Hypothalamus (tissue), 51 donors: ENCODE measurements around the gene TRMT1.
A peak's percentile ranks its signal among the peaks of the same experiment; 100 is the strongest.

Experiments used
- DNase-seq, 51 donors: peaks; one replicate each; lab custom pipeline; 2025; lab: John Stamatoyannopoulos, UW

The TRMT1 gene

GRCh38 chr19:13076320-13076719 lies 40.2 kb downstream of the TRMT1 start:
- DNase-seq = peak in 2 of 51 donors; percentile 25 to 30

DNA sequence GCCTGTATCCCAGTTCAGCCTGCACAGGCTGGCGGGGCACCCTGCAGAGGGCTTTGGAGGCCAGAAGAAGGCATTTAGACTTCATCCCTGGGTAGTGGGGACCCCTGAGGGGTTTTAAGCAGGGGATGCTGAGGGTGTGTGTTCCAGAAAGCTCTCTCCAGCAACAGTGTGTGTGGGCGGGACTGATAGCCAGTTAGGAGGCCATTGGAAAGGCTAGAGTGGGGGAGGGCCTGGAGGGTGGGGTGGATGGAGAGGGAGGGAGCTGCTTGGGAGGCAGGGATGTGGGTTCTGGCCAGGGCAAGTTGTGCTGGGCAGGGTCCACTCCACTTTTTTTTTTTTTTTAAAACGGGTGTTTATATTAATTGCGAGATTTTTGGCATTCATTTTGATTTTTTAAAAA lies 42.2 kb downstream of the TRMT1 start:
- peak in 1 of 51 donors; percentile 36 for DNase-seq

DNA sequence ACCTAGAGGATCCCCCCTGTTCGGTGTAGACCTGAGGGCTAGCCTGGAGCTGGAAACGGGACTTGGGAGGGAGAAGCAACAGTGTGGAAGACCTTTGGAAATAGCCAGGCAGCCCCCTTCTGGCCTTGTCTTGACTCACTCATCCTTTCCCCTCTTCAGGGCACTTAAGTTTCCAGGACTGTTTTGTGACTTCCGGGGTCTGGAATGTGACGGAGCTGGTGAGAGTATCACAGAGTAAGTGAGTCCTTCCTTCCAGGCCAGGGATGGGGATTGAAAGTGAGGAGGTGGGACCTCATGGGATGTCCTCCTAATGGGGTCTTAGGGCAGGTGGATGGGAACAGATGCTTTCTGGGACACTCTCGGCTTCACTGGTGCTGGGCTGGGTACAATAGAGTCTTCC lies 43.3 kb downstream of the TRMT1 start:
- no peak for DNase-seq

DNA sequence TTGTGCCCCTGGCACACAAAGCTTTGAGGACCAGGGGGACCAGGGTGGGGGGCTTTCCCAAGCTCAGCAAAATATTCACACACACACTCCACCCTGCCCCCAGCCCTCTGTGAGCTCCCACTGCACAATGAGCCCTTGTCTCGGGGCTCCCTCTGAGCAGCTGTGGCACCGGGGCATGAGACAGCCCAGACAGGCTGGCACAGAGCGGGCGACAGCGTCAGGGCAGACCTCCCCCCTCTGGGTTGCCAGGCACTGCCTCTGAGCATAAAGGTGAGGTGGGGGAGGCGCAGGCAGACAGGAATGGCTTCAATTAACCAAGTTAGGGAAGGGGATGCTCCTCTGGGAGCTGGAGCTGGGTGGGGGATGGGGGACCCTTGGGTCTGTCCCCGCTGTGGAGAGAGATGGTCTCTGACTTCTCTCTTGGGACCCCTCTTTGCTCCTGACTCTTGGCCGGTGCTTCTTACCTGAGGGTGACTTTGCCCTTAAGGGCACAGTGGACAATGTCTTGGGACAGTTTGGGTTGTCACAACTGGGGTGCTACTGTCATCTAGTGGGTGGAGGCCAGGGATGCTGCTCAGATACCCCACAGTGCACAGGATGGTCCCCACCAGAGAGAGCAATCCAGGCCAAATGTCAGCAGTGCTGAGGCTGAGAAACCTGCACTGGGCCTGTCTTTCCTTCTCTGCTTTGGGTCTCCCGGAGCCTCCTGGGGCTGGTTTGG lies 44.2 kb downstream of the TRMT1 start:
- peak in 49 of 51 donors; percentile 30 to 98 (median 85) for DNase-seq

GRCh38 chr19:13071444-13072187 lies 44.9 kb downstream of the TRMT1 start:
- DNase-seq = peak in 2 of 51 donors; percentile 42 to 74

DNA sequence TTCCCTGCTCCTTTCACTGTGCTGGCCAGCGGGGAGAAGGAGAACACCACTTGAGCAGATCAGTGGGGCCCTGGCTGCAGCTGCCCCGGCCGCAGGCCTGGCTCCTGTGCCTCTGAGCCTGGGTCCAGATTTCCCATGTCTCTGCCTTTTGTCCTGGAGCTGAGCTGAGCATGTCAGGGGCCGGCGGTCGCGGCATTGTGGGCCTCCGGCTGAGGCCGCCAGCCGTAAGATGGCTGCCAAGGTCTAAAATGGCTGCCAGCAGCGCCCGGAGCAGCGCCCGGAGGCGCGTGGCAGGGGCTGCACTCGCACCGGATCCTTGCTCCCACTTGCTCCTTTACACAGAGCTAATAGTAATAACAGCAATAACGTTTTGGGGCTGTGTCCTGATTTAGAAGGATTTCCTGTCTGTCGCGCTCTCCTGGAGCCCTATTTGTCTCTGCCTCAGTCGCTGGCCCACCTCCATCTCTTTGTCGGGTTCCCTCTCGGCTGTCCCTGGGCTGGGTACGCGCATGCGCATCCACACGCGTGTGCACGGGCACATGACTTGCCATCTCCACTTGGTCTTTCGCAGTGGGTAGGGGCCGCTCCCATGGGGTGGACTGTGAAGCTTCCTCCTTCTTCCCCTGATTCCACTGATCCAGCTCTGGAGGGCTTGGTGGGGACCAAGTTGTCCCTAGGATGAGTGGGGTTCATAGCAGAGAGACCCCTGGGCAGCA lies 46.0 kb downstream of the TRMT1 start:
- peak in 36 of 51 donors; percentile 26 to 79 (median 64) for DNase-seq

GRCh38 chr19:13069415-13070359 lies 46.9 kb downstream of the TRMT1 start:
- DNase-seq = peak in 4 of 51 donors; percentile 26 to 54 (median 32)

- peak in 34 of 51 donors; percentile 14 to 84 (median 46) for DNase-seq
Measured at GRCh38 chr19:13068085-13068846, 48.3 kb downstream of the TRMT1 start.

GRCh38 chr19:13066933-13067807 lies 49.4 kb downstream of the TRMT1 start:
- no peak for DNase-seq

DNA sequence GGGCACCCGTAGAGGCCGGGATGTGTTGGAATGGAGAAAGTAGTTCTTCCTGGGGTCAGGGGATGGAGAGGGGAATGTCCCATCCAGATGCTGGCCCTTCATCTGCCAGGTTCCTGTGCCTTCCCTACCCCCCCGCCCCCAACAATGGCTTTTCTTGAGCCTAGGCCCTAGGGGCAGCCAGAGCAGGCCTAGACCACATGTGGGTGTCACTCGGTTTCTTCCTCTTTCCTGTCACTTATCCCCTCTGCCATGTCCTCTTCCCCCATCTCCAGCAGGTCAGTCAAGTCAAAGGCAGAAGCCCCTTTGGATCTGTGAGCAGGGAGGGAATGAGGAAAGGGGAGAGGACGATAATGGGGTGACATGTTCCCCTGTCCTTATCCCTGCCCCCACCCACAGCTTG lies 50.3 kb downstream of the TRMT1 start:
- no peak for DNase-seq

- peak in 18 of 51 donors; percentile 15 to 72 (median 47) for DNase-seq
Measured at GRCh38 chr19:13064092-13064489, 52.4 kb downstream of the TRMT1 start.

DNA sequence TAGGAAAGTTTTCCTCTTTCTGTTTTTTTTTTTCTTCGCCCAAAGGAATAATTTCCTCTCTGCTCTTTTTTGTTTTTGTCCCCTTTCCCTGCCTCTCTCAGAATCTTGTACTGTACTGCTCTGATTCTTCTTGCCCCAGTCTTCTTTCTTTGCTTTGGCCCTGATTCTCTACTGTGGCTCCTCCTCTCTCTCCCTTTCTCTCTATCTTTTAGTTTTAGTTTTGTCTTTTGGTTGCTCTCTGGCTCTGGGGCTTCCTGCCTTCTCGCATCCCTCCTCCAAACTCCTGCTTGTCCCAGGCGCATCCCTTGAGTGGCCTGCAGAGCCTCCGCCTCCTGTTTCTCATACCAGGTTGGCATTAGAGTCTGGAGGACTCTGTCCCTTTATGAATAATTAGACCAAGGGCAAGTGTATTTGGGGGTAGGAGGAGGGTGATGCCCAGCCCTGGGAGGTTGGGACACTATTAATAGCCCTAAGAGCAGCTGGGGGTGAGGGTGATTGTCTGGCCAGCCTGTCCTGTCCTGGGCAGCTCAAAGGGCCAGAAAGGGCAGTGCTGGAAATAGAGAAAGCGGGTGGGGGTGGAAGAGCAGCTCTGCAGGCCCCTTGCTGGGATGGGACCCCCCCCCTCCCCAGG lies 53.0 kb downstream of the TRMT1 start:
- DNase-seq = peak in 12 of 51 donors; percentile 27 to 72 (median 54)

GRCh38 chr19:13062317-13062716 lies 54.2 kb downstream of the TRMT1 start:
- no peak for DNase-seq

- DNase-seq = peak in 49 of 51 donors; percentile 32 to 94 (median 76)
Measured at GRCh38 chr19:13060964-13061927, 55.3 kb downstream of the TRMT1 start.

DNA sequence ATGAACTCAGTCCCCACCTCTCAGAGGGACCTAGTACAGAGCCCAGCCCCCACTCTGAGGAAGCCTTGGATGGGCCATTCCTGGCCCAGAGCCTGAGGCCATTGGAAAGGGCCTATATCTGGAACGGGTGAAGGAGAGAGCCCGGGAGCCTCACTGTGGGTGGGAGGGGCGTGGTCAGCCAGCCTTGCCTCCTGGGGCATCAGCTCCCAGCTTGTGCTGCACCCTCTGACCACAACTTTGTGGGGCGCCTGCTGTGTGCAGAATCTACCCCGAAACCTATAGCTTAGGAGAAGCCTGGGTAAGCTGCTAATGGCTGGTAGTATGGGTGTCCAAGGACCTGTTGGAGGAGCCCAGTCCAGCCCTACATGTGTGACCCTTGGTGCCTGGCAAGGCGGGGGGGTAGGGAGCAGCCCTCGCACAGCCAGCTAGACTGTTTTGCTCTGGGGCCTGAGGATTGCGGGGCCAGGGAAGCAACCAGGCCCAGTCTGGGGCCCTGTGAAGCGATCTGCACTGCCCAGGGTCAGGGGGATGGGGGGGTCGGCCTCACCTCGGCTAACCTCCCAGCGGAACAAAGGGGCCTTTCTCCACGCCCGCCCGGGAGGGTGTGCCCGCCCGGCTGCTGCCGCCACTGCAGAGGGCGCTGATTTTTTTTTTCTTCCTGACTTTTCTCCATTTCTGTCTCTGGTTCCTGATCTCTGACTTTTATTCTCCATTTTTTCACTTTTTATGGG lies 56.1 kb downstream of the TRMT1 start:
- DNase-seq = peak in 34 of 51 donors; percentile 17 to 75 (median 54)
